ENCODE results near the gene WFS1. TPM values are rescaled to one million over a fixed set of nuclear protein-coding genes. Genes with fewer than 3 reads are reported as not detected.

WFS1 gene
- total RNA-seq, 2 donors from 2014 or later = 12.1 to 12.7 TPM

DNA sequence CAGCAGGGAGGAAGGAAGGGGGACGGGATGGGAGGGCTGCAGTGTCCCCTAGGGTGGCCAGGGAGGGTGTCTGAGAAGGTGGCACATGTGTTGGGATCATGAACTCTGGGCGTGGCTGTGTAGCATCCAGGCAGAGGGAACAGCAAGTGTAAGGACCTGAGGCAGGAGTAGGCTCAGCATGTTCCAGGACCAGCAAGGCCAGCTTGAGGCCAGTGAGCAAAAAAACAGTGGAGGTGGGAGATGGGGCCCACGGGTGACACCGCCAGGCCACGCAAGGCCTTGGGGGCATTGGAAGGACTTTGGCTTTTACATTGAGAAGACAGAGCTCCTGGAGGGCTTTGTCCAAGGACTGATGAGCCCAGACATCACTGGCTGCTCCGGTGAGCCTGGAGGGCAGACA lies 16.5 kb upstream of the WFS1 start:
- TF ChIP-seq, protein P1, sequence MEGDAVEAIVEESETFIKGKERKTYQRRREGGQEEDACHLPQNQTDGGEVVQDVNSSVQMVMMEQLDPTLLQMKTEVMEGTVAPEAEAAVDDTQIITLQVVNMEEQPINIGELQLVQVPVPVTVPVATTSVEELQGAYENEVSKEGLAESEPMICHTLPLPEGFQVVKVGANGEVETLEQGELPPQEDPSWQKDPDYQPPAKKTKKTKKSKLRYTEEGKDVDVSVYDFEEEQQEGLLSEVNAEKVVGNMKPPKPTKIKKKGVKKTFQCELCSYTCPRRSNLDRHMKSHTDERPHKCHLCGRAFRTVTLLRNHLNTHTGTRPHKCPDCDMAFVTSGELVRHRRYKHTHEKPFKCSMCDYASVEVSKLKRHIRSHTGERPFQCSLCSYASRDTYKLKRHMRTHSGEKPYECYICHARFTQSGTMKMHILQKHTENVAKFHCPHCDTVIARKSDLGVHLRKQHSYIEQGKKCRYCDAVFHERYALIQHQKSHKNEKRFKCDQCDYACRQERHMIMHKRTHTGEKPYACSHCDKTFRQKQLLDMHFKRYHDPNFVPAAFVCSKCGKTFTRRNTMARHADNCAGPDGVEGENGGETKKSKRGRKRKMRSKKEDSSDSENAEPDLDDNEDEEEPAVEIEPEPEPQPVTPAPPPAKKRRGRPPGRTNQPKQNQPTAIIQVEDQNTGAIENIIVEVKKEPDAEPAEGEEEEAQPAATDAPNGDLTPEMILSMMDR (IDR thresholded peaks at IDR 0.05) = no peak
- no peak for DNase-seq
- Histone ChIP-seq H3K36me3 (no peaks in the 10 kb centered on the region), H3K9ac (ENCODE audit: low read depth in 2 of 2, low read length in 2 of 2) (no peak overlapping the region), H3K4me1 (no peaks in the 10 kb centered on the region), H3K4me3 (no peak overlapping the region), H3K27me3 (no peaks in the 10 kb centered on the region), H3K9me3 (no peaks in the 10 kb centered on the region), H3K27ac (no peak overlapping the region)
- intact Hi-C loops (cut with DNase I) = no loop called here

DNA sequence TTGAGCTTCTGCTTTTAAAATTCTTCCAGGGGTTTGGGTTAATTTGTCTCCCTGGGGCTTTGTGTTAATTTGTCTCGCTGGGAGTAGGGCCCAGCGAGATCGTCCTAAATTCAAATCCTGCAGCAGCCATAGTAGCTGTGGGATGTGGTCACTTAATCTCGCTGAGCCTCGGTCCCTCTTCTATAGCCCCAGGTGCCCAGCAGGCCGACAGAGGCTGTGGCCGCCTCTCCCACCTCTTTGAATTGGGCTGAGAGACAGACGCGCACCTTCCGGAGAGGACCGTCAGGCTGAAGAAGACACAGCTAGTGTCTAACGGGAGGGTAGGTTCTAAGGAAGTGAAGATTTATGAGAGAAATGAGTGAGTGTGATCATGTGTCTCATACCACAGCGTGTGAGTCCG lies 15.7 kb upstream of the WFS1 start:
- H3K9me3 ChIP-seq = no peaks in the 10 kb centered on the region
- TF ChIP-seq, protein P1 (IDR thresholded peaks at IDR 0.05) = no peak
- no peak for DNase-seq
- intact Hi-C loops (cut with DNase I) = no loop called here
- H3K4me3 ChIP-seq = no peak overlapping the region
- H3K36me3 ChIP-seq = no peaks in the 10 kb centered on the region
- no peak overlapping the region for H3K9ac ChIP-seq (ENCODE audit: low read depth in 2 of 2, low read length in 2 of 2)
- H3K27ac ChIP-seq = no peak overlapping the region
- H3K27me3 ChIP-seq = no peaks in the 10 kb centered on the region
- no peaks in the 10 kb centered on the region for H3K4me1 ChIP-seq

DNA sequence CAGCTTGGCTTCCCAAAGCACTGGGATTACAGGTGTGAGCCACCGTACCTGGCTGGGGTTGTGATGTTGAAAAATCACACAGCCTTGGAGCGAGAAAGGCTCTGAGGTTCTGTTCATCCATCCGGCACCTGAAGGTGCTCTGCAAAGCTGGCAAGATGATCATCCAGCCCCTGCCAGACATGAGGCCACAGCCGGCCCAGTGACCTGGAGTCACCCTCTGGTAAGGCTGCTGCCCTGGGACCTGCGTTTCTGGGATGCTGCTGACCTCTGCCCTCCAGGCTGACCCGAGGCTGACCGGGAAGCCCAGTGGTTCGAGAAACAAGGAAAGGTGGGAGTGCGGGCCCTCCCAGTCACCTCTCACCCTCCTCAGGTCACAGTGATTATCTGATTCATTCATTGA lies 13.5 kb upstream of the WFS1 start:
- DNase-seq = no peak
- Histone ChIP-seq H3K27me3 (no peaks in the 10 kb centered on the region), H3K27ac (no peak overlapping the region), H3K9ac (ENCODE audit: low read depth in 2 of 2, low read length in 2 of 2) (no peak overlapping the region), H3K9me3 (no peaks in the 10 kb centered on the region), H3K4me1 (no peaks in the 10 kb centered on the region), H3K4me3 (no peak overlapping the region), H3K36me3 (no peaks in the 10 kb centered on the region)
- TF ChIP-seq, protein P1 (IDR thresholded peaks at IDR 0.05) = no peak
- intact Hi-C loops (cut with DNase I) = no loop called here

DNA sequence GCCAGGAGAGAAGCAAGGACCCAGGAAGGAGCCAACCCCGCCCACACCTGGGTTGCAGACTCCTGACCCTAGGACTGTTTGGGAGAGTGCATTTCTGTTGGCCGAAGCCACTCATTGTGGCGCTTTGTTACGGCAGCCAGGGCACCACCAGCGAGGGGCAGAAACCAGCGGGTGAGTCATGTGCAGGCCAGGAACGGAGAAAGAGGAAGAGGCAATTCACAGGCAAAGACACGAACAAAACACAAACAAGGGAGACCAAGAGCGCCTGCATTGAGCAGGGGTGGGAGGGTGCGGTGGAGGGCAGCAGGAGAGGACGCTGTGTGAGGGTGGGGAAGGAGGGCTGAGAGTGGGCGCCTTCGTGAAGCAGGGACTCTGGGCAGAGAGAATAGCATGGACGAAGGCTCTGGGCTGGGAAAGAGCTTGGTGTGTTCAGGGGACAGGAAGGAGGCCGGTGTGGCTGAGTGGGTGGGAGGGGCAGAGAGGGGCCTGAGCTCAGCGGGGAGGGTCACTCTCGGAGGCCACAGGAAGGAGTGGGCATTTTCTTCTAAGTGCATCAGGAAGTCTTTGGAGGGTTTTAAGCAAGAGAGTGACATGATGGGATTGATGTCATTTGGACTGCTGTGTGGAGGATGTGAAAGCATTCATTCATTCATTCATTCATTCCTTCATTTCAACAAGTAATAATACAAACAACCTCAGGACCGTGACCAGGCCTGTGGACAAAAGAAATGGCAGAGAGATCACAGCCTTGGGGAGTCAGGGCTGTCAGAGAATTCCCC lies 12.2 kb upstream of the WFS1 start:
- Histone ChIP-seq H3K9ac (ENCODE audit: low read depth in 2 of 2, low read length in 2 of 2) (no peak overlapping the region), H3K27me3 (no peaks in the 10 kb centered on the region), H3K27ac (no peak overlapping the region), H3K4me3 (no peak overlapping the region), H3K36me3 (no peaks in the 10 kb centered on the region), H3K9me3 (no peaks in the 10 kb centered on the region), H3K4me1 (no peaks in the 10 kb centered on the region)
- TF ChIP-seq, protein P1 (IDR thresholded peaks at IDR 0.05) = no peak
- intact Hi-C loops (cut with DNase I) = no loop called here
- DNase-seq = no peak

DNA sequence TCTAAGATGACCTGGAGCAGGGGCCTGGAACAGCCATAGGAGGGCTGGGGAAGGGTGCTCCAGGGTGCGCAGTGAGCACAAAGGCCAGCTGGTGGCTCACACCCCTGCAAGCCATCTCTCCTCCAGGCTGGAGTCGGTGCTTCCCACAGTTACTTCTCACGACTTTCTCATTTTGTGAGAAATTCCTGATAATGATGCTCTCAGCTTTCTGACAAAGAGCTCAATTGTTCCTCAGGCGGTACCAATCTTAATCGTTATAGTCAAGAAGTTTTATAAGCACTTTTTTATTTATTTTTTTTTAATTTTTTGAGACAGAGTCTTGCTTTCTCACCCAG lies 11.7 kb upstream of the WFS1 start:
- Histone ChIP-seq H3K9me3 (no peaks in the 10 kb centered on the region), H3K36me3 (no peaks in the 10 kb centered on the region), H3K27ac (no peak overlapping the region), H3K9ac (ENCODE audit: low read depth in 2 of 2, low read length in 2 of 2) (no peak overlapping the region), H3K4me3 (no peak overlapping the region), H3K27me3 (no peaks in the 10 kb centered on the region), H3K4me1 (no peaks in the 10 kb centered on the region)
- no peak for DNase-seq
- TF ChIP-seq, protein P1 (IDR thresholded peaks at IDR 0.05) = no peak
- intact Hi-C loops (cut with DNase I) = no loop called here
